Stimulated activated CD4-positive, alpha-beta T cell treated with anti-CD3 and anti-CD28 coated beads, TNF-alpha, amount 100 ng/mL, for 24 hours (primary cell): ENCODE results near the gene ZNF497.
"Not testable (repeated sequence)": the region's sequence is repeated elsewhere in the genome, so short reads cannot be mapped to it uniquely, and the experiment has no call there.

Source experiments
- DNase-seq, 3 experiments: peaks; one replicate each; pipeline ENCODE4 v3.0.0-alpha.2; 2020; ENCODE audit warnings: low read depth in 3 of 3

The ZNF497 gene

DNA sequence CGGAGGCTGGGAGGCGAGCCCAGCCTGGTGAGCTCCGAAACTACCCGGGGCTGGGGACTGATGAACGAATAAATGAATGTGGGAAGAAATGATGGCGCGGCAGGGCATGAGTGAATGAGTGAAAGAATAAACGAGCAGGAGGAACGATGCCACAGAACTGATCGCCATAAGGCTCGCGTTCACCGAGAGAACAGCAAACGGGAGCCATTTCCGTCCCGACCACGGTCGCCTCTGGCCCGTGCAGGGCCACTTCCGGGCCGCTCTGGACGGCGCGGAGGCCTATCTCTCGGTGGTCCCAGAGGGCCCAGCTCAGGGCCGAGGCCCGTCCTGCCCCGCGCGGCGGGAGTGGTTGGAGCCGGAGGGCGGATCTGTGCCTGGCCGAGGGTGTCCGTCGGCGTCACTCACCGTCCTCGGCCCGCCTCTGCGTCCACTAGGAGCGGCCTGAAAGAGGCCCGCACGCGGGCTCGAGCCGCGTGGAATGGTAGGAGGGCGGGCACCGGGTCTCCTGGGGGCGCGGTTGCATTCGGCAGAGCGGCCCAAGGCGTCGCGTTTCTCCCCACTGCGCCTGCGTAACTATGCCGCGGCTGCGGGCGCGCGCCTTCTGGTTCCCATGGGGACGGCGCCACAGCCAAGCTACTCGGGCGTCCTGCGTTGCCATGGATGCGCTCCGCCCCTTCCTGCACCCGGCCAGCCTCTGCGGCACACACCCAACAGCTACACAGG lies at the start of gene ZNF497:
Gene ZNF497 (minus strand): TSS at position 480 of the 723 bp plus-strand sequence. CDS start 5,116 bp downstream, outside the sequence.
- DNase-seq, result peak; percentile 94 to 98 (median 97)

DNA sequence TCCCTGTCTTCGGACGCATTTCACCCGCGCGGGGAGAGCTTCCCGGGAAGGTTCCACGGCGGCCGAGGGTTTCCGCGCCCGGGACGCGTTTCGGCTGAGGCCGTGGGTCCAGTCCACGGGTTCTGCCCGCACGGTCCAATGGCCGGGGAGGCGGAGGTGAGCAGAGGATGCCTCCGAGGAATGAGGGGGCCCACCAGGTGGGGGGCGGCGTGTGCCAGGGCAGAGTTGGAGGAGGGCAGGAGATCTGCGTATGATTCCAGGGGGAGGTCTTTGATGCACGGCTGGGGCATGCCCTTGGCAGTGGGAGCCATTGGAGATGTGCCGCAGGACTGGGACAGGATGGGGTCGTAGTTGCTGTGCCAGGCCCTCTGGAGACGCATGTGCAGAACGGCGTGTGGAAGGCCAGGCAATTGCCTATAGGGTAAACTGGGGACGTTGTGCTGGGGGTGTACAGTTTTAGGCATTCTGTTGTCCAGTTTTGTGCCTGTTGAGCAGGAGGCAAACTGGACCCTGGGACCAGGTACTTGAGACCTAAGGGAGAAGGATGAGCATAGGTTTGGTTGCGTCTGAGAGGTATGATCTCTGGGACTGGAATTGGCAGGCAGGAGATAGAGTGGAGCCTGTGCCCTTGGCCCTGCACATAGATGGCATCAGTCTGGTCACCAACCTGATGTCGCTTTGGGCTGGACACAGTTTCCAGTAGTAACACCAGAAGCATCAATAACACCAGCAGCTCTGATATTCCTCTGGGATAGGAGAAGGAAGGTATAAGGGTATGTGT lies 46.6 kb upstream of the ZNF497 start:
- no peak for DNase-seq

DNA sequence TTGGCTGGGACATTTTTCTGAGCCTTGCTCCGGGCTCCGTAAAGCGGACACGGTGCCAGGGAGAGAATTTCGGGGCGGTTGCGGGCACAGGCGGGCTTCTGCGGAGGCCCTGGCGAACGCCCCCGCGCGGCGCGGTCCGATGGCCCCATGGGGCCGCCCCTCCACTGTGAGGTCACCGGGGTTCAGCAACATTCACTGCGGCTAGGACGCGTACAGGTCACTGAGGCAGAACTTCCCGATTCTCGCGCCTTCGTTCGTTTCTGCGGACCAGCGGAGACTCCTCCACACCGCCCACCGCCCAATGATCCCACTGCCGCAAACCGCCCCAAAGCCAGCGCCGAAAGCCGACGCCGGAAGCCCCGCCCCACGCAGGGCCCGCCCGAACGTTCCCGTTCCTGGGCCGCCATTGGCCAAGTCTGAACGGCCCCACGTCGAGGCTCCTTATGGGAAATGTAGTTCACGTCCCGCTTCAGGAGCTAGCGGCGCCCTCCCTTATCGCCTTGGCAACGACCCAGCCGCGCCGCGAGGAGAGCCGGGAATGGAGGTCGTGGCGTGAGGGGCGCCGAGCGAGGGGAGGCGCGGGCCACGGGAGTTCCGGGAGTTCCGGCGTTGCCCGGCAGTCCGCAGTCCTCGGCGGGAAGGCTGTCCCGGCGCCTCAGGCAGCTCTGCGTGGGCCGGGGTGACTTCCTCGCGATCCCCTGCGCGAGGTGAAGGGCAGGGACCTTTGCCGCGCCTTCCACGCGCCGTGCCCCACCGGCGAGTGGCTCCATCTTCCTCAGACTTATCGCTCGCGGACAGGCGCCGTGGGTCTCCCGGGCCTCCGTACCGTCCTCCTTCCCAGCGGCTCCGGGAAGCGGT lies 45.8 kb upstream of the ZNF497 start, which contains the start of gene ZNF584:
Gene ZNF584 (plus strand): TSS at position 498 of the 858 bp plus-strand sequence. CDS start 499 bp downstream, outside the sequence.
- peak; percentile 91 to 95 (median 91) for DNase-seq

DNA sequence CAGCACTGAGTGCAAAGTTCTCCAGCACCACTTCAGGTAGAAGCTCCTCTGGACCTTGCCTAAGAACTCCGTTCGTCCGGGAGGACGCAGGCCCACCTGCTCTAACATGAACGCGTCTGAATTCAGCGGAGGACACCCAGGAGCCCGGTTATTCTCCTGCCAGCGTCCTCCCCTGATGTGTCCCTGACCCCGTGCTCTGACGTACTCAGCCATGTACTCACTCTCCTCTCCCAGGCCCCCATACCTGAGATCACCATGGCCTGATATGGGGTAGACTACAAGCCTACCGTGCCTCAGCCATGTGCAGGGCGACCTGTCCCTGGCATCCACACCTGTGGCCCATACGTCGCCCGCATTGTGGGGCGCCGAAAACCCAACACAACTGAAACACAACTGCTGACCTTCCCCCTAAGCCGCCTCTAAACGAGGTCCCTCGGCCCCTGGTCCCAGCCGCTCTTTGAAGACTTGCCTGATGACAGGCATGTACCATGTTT lies 45.2 kb upstream of the ZNF497 start:
- no peak for DNase-seq

DNA sequence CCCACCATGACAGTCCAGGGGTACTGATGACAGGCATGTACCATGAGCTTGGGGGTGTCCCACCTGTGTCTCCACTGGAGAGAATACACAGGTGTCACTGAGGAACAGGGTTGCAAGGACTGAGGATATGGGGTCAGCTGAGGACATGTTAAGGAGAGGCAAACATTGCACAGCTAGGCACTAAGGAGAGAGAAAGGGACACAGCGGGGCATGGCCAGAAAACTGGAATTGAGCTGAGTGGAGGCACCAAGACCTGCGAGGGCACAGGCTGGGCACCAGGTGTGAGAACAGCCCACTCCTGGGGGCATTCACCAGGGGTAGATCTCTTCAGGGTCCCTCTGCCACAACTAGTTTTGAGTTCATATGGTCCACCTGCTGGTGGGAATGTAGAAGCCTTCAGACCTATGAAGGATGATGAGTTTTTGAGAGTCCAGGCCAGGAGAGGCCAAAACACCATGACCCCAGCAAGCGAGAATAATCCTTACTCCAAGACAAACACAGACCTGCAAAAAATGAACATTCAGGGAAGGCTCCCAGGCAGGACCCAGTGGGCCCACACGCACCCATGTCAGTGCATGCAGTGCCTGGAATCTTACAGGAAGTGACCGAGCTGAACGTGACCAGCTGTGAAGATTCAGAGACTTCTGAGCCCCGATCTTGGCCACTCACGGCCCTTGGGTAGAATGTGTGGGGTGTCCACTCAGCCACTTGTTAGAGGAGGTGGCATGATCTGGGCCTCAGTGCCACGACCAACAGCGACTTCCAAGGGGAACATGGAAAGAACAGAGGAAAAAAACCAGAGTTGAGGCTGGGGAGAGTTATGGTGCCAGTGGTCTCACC lies 44.5 kb upstream of the ZNF497 start:
- no peak for DNase-seq

DNA sequence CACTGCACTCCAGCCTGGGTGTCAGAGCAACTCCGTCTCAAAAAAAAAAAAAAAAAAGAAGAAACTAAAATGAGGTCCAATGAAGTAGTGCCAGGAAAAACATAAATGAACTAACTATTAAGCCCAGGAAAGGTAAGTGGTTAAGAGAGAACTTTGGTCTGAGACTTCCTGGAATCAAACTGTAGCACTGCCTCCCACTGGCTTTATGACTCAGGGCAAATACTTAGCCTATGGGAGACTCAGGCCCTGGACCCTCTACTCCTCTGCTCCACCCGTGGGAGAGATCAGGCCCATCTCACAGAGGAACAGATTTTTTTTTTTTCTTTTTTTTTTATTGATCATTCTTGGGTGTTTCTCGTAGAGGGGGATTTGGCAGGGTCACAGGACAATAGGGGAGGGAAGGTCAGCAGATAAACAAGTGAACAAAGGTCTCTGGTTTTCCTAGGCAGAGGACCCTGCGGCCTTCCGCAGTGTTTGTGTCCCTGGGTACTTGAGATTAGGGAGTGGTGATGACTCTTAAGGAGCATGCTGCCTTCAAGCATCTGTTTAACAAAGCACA lies 41.4 kb upstream of the ZNF497 start:
- DNase-seq, result not testable (repeated sequence)

DNA sequence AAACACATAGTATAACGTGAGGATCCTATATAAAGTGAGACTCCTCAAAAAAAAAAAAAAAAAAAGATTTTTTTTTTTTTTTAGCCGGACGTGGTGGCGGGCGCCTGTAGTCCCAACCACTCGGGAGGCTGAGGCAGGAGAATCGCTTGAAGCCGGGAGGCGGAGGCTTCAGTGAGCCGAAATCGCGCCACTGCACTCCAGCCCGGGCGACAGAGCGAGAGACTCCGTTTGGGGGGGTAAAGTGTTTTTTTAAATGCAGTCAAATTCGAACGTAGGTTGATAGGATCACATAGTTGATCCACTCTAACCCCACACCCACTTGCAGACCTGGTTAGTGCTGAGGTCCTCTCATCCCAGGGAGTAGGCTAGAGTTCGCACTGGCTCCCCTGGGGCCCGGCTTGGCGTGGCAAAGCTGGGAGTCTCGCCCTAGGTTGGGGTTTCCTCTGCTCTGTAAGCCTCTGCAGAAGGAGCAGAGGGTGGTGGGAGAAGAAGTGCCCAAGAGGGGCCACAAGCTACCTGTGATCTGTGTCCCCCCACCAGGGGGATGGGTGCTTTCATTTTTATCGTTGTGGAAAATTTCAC lies 39.4 kb upstream of the ZNF497 start:
- no peak for DNase-seq

DNA sequence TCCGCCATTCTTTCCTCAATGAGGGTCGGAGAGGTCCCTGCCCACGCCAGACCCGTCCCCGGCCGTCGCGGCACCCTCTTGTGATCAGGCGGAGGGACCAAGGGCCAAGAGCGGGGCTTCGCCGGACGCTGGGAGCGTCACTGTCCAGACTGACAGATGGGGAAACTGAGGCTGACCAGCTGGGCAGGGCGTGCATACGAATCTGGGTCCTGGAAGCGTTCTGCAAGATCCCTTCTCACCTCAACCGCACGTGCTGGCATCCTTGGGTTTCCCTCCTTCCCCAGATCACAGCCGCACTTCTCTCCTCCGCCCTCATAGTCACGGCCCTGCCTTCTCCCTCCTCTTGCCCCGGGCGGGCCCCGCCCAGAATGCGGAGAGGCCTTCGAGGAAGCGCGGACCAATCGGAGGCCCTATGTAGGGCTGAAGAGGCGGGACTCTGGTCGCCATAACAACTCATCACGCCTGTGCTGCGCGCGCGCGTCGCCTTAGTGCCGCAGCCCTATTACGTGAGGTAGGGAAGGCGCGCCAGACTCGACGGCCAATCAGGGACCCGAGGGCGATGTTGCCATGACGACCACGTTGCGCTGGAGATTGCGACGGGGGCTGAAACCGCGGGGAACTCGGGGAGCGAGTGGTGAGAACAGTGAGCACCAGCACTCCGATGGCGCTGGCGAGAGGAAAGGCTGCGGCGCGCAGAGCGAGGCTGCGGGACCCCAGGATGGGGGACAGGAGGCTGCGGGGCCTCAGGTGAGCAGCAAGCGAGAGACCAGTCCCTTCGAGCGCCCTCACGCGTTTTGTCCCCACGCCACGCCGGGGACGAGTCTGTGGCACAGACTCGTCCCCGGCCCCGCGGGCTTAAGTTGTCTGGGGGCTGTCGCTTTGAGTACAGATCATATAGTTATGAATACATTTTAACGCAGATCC lies 38.6 kb upstream of the ZNF497 start:
- peak; percentile 98 to 99 (median 99) for DNase-seq

DNA sequence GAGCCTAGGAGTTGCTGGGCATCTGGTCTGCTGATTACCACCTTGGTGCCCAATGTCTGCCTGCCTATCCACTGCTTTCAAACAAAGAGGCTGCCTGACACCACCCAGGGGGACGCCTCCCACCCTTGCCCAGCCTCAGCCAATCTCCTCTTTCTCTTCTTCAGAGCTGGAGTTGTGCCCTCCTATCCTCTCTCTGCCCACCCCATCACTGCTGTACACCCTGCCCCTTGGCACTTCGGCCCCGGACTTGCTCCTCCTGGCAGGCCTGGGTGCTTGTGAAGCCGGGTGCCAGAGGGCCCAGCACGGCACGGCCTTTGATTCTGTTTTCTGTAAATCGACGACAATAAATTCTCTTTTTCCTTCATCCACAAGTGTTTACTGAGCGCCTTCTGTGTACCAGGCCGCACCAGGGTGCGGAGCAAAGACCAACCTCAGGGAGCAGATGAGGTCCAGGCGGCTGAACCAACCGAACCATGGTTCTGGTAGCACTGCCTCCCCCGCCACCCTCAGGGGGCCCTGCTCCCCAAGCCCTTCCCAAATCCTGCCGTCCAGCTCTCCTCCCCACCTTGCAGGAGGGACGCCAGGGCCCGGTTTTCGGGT lies 37.9 kb upstream of the ZNF497 start:
- no peak for DNase-seq

DNA sequence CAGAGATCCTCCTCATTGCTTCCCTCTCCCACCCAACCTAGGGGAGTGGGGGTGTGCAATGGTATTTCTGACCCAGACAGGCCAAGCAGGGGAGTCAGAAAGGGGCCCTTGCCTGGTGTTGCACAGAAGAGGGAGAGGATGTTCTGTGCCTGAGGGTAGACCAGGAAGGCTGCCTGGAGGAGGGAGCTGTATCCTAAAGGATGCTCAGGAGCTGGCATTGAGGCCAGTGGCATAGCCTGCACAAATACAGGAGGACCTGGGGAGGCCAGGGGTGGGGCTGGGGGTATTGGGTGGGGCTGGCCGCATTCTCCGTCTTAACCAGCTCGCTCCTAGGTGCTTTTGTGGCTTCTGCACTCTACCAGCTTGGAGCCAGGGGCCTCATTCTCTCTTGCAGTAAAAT lies 37.4 kb upstream of the ZNF497 start:
- no peak for DNase-seq

DNA sequence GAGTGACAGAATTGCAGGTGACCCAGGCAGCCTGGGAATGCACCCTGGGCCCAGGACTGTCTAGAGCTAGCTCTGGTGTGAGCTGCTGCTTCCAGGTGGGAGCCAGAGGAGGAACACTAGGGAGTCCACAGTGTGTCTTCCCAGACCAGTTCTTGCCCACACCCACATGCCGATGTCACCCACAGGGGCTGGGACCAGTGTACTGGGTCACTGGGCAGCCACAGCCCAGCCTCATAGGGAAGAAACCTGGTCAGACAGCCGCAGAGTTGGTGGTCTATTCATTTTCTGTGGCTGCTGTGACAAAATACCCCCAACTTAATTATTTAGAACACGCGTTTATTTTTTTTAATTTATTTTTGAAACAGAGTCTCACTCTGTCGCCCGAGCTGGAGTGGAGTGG lies 36.0 kb upstream of the ZNF497 start:
- no peak for DNase-seq

DNA sequence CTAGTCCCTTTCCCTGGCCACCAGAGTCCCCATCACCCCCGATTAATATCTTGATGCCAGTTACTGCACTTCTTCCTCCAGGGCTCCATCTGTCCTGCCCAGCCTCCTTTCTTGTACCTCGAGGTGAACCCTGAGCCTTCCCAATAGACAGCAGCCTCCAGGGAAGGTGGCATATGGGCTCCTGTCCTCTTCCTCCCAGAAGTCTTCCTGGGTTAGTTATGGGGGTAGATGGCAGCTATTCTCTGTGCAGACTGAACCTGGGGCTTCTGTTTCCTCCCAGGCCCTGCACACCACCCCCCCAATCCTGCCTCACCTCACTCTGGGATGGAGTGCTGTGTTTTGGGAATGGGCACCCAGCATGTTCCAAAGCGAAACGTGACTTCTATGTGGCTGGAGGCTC lies 35.5 kb upstream of the ZNF497 start:
- no peak for DNase-seq

DNA sequence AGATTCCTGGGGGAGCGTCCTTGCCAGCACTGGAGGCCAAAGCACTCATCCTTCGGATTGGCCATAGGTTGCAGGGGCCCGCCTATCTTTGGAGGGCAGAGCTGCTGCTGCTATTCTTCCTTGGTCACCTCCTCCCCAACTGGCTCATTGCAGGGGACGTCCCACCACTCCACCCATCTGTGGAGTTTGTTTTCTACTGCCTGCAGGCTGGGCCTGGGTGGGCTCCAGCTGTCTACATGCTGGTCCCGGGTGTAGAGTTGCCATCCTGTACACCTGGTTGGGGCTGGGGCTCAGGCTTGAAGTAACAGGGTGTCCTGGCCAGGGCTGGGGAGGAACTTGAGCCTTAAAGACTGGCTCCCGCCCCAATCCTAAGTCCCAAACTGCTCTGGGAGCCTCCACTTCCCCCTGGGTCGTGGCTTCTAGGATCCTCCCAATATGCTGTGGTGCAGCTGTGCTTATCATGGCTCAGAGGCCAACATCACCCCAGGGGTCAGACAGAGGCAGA lies 35.0 kb upstream of the ZNF497 start:
- no peak for DNase-seq

DNA sequence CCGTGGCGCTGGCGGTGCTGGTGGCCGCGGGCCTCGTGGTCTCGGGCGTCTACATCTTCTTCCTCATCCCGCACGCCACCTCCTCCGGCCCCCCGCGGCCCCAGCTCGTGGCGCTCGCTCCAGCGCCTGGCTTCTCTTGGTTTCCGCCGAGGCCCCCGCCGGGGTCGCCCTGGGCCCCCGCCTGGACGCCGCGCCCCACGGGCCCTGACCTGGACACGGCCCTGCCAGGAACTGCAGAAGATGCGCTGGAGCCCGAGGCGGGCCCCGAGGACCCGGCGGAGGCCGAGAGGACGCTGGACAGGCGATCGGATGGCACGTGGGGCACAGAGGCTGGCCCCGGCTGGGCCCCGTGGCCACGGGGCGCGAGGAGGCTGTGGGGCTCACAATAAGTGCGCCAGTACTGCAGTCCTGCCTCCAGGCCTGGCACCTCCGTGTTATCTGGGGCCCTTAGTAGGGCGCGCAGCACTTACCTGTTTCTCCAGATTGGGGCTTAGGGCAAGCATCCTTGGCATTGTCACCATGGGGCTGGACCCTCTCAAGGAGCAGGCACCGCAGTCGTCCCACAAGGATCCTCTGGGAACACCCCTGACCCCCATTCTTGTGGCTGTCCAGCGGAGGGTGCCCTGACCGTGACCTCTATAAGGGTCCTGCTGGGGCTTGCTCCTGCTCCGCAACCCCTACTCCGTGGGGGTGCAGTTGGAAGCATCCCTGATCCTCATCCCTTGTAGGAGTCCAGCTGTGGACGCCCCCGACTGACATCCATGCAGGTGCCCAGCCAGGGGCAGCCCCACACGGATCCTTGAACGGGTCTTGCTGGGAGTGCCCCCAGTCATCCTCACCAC lies 34.4 kb upstream of the ZNF497 start:
- no peak for DNase-seq

DNA sequence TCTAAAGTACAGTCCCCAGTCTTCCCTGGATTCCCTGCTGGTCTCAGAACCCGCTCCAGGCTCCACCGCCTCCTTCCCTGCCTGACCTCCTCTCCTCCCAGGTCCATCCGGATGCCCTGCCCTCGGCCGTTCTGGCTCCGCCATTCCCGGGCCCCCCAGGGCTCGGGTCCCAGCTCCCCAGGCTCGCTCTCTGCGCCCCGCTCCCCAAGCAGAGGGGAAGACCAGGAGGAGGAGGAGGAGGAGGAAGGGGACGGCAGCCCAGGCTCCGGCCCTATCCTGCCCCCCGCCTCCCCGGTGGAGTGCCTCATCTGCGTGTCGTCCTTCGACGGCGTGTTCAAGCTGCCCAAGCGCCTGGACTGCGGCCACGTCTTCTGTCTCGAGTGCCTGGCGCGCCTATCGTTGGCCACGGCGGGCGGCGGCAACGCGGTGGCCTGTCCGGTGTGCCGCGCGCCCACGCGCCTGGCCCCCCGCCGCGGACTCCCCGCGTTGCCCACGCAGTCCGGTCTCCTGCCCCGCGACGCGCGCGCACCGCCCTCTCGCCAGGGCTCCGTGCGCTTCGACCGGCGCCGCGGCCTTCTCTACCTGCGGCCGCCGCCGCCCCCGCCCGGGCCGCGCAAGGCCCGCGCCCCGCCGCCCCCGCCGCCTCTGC lies 33.6 kb upstream of the ZNF497 start:
- DNase-seq, result no peak

DNA sequence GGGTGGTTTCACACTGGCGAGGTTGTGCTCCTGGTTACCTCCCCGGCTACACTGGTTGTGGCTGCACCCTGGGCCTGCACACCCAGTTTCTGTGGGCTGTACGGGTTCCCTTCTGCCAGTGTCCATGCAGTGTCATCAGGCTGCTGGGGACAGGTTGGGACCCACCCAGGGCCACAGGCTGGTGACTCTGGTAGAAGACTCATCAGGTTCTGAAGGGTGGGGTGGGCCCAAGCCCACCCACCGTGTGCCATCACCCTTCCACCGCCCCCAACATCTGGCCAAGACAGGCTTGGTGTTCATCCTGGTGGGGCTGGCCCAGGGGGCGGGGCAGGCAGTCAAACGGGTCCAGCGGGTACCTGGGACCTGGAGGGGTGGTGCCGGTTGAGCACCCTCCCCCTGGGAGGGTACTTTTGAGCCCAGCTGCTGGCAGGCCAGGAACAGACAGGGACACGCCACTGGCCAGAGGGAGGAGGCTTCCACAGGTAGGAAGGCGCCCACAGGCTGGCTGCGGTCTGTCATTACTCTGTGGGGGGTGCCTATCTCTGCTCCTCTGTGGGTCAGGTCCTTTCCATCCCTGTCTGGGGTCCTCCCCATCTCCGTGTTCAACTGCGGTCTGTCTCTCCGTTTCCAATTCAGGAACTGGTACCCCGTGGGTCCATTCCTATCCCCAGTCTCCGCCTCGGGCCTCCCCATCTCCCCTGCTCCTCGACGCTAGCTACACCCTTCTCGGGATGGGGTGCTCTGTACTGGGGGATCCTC lies 32.8 kb upstream of the ZNF497 start, which contains the start of gene RNF225:
Gene RNF225 (plus strand): TSS at position 437 of the 759 bp plus-strand sequence. CDS start 434 bp downstream, outside the sequence.
- DNase-seq, result no peak
